Measurements from ENCODE around the gene PCDH17.

Gene PCDH17

GRCh38 chr13:57629391-57629804, 2.1 kb upstream of the PCDH17 start:
- Histone ChIP-seq H3K4me1 (ENCODE audit: control insufficient read depth, insufficient read depth, low read length) (peaks cover 31% of the 10 kb centered on the region), H3K36me3 (ENCODE audit: control insufficient read depth, insufficient read depth, low read length, severe bottlenecking) (no peaks in the 10 kb centered on the region), H3K9me3 (ENCODE audit: control insufficient read depth, low read length) (peaks cover 10% of the 10 kb centered on the region), H3K9ac (ENCODE audit: low read length) (no peak overlapping the region), H3K4me3 (ENCODE audit: low read length) (peak overlapping the region; percentile 79), H3K27me3 (replicated peaks; ENCODE audit: control insufficient read depth, insufficient read depth, low read length) (peaks cover 64% of the 10 kb centered on the region)
- peak; percentile 13 for DNase-seq (ENCODE audit: low read depth)

GRCh38 chr13:57629821-57630235, 1.7 kb upstream of the PCDH17 start:
- Histone ChIP-seq H3K36me3 (ENCODE audit: control insufficient read depth, insufficient read depth, low read length, severe bottlenecking) (no peaks in the 10 kb centered on the region), H3K27me3 (replicated peaks; ENCODE audit: control insufficient read depth, insufficient read depth, low read length) (peaks cover 68% of the 10 kb centered on the region), H3K9ac (ENCODE audit: low read length) (no peak overlapping the region), H3K4me1 (ENCODE audit: control insufficient read depth, insufficient read depth, low read length) (peaks cover 31% of the 10 kb centered on the region), H3K9me3 (ENCODE audit: control insufficient read depth, low read length) (peaks cover 11% of the 10 kb centered on the region), H3K4me3 (ENCODE audit: low read length) (peak overlapping the region; percentile 79)
- peak; percentile 66 for DNase-seq (ENCODE audit: low read depth)

GRCh38 chr13:57630661-57631595, 616 bp upstream of the PCDH17 start:
- DNase-seq (ENCODE audit: low read depth): peak; percentile 10
- H3K9me3 ChIP-seq (ENCODE audit: control insufficient read depth, low read length): peaks cover 11% of the 10 kb centered on the region
- H3K4me1 ChIP-seq (ENCODE audit: control insufficient read depth, insufficient read depth, low read length): peaks cover 31% of the 10 kb centered on the region
- H3K4me3 ChIP-seq (ENCODE audit: low read length): peak overlapping the region; percentile 79
- H3K27me3 ChIP-seq (replicated peaks; ENCODE audit: control insufficient read depth, insufficient read depth, low read length): peaks cover 71% of the 10 kb centered on the region
- H3K9ac ChIP-seq (ENCODE audit: low read length): no peak overlapping the region
- H3K36me3 ChIP-seq (ENCODE audit: control insufficient read depth, insufficient read depth, low read length, severe bottlenecking): no peaks in the 10 kb centered on the region

GRCh38 chr13:57632276-57633140, 964 bp downstream of the PCDH17 start:
- Histone ChIP-seq H3K4me1 (ENCODE audit: control insufficient read depth, insufficient read depth, low read length) (peaks cover 31% of the 10 kb centered on the region), H3K9me3 (ENCODE audit: control insufficient read depth, low read length) (peaks cover 11% of the 10 kb centered on the region), H3K27me3 (replicated peaks; ENCODE audit: control insufficient read depth, insufficient read depth, low read length) (peaks cover 71% of the 10 kb centered on the region), H3K36me3 (ENCODE audit: control insufficient read depth, insufficient read depth, low read length, severe bottlenecking) (no peaks in the 10 kb centered on the region), H3K4me3 (ENCODE audit: low read length) (peak overlapping the region; percentile 79), H3K9ac (ENCODE audit: low read length) (no peak overlapping the region)
- peak; percentile 0 for DNase-seq (ENCODE audit: low read depth)

- peaks cover 31% of the 10 kb centered on the region for H3K4me1 ChIP-seq (ENCODE audit: control insufficient read depth, insufficient read depth, low read length)
- DNase-seq (ENCODE audit: low read depth): no peak
- H3K9ac ChIP-seq (ENCODE audit: low read length): no peak overlapping the region
- peaks cover 11% of the 10 kb centered on the region for H3K9me3 ChIP-seq (ENCODE audit: control insufficient read depth, low read length)
- no peaks in the 10 kb centered on the region for H3K36me3 ChIP-seq (ENCODE audit: control insufficient read depth, insufficient read depth, low read length, severe bottlenecking)
- peaks cover 65% of the 10 kb centered on the region for H3K27me3 ChIP-seq (replicated peaks; ENCODE audit: control insufficient read depth, insufficient read depth, low read length)
- H3K4me3 ChIP-seq (ENCODE audit: low read length): no peak overlapping the region
Observed at GRCh38 chr13:57633141-57633949, 1.8 kb downstream of the PCDH17 start.

GRCh38 chr13:57633950-57634838, 2.6 kb downstream of the PCDH17 start:
- no peak for DNase-seq (ENCODE audit: low read depth)
- peaks cover 29% of the 10 kb centered on the region for H3K4me1 ChIP-seq (ENCODE audit: control insufficient read depth, insufficient read depth, low read length)
- H3K9me3 ChIP-seq (ENCODE audit: control insufficient read depth, low read length): peaks cover 11% of the 10 kb centered on the region
- no peaks in the 10 kb centered on the region for H3K36me3 ChIP-seq (ENCODE audit: control insufficient read depth, insufficient read depth, low read length, severe bottlenecking)
- H3K27me3 ChIP-seq (replicated peaks; ENCODE audit: control insufficient read depth, insufficient read depth, low read length): peaks cover 57% of the 10 kb centered on the region
- H3K9ac ChIP-seq (ENCODE audit: low read length): no peak overlapping the region
- no peak overlapping the region for H3K4me3 ChIP-seq (ENCODE audit: low read length)

- Histone ChIP-seq H3K9me3 (ENCODE audit: control insufficient read depth, low read length) (peaks cover 11% of the 10 kb centered on the region), H3K4me1 (ENCODE audit: control insufficient read depth, insufficient read depth, low read length) (peaks cover 23% of the 10 kb centered on the region), H3K36me3 (ENCODE audit: control insufficient read depth, insufficient read depth, low read length, severe bottlenecking) (no peaks in the 10 kb centered on the region), H3K27me3 (replicated peaks; ENCODE audit: control insufficient read depth, insufficient read depth, low read length) (peaks cover 51% of the 10 kb centered on the region), H3K4me3 (ENCODE audit: low read length) (no peak overlapping the region), H3K9ac (ENCODE audit: low read length) (no peak overlapping the region)
- no peak for DNase-seq (ENCODE audit: low read depth)
Observed at GRCh38 chr13:57634839-57635165, 3.3 kb downstream of the PCDH17 start.

GRCh38 chr13:57635541-57636085, 4.1 kb downstream of the PCDH17 start:
- Histone ChIP-seq H3K27me3 (replicated peaks; ENCODE audit: control insufficient read depth, insufficient read depth, low read length) (peaks cover 43% of the 10 kb centered on the region), H3K9me3 (ENCODE audit: control insufficient read depth, low read length) (peaks cover 11% of the 10 kb centered on the region), H3K4me1 (ENCODE audit: control insufficient read depth, insufficient read depth, low read length) (peaks cover 15% of the 10 kb centered on the region), H3K9ac (ENCODE audit: low read length) (no peak overlapping the region), H3K36me3 (ENCODE audit: control insufficient read depth, insufficient read depth, low read length, severe bottlenecking) (no peaks in the 10 kb centered on the region), H3K4me3 (ENCODE audit: low read length) (no peak overlapping the region)
- no peak for DNase-seq (ENCODE audit: low read depth)

GRCh38 chr13:57636816-57637215, 5.3 kb downstream of the PCDH17 start:
- H3K4me3 ChIP-seq (ENCODE audit: low read length): no peak overlapping the region
- H3K9ac ChIP-seq (ENCODE audit: low read length): no peak overlapping the region
- no peaks in the 10 kb centered on the region for H3K36me3 ChIP-seq (ENCODE audit: control insufficient read depth, insufficient read depth, low read length, severe bottlenecking)
- peaks cover 5% of the 10 kb centered on the region for H3K4me1 ChIP-seq (ENCODE audit: control insufficient read depth, insufficient read depth, low read length)
- H3K27me3 ChIP-seq (replicated peaks; ENCODE audit: control insufficient read depth, insufficient read depth, low read length): peaks cover 31% of the 10 kb centered on the region
- H3K9me3 ChIP-seq (ENCODE audit: control insufficient read depth, low read length): peaks cover 11% of the 10 kb centered on the region
- no peak for DNase-seq (ENCODE audit: low read depth)

- Histone ChIP-seq H3K9ac (ENCODE audit: low read length) (no peak overlapping the region), H3K4me1 (ENCODE audit: control insufficient read depth, insufficient read depth, low read length) (no peaks in the 10 kb centered on the region), H3K4me3 (ENCODE audit: low read length) (no peak overlapping the region), H3K9me3 (ENCODE audit: control insufficient read depth, low read length) (peaks cover 11% of the 10 kb centered on the region), H3K27me3 (replicated peaks; ENCODE audit: control insufficient read depth, insufficient read depth, low read length) (peaks cover 24% of the 10 kb centered on the region), H3K36me3 (ENCODE audit: control insufficient read depth, insufficient read depth, low read length, severe bottlenecking) (no peaks in the 10 kb centered on the region)
- no peak for DNase-seq (ENCODE audit: low read depth)
Observed at GRCh38 chr13:57637515-57637914, 6.0 kb downstream of the PCDH17 start.
